Ovary (tissue), 9 donors: ENCODE results near the gene CACNB3. TPM values are rescaled to one million over a fixed set of nuclear protein-coding genes. Genes with fewer than 3 reads are reported as not detected.
A peak's percentile ranks its signal among the peaks of the same experiment; 100 is the strongest.

Experiments
- DNase-seq, 5 donors: peaks; one replicate each; pipeline ENCODE4 v3.0.0-alpha.2; 2019 to 2020
- H3K27ac ChIP-seq, 2 donors: fragments of 200-600 bp; one replicate each; pipeline versions ENCODE4 v1.5.1 to v1.8.0; 2019 to 2022
- H3K27me3 ChIP-seq: fragments of 200-600 bp; one replicate; pipeline ENCODE4 v1.8.0; 2022
- H3K36me3 ChIP-seq: fragments of 200-600 bp; sonication (generic); one replicate; pipeline ENCODE4 v1.5.1; 2019
- H3K4me1 ChIP-seq: one replicate; pipeline ENCODE4 v1.8.1; 2013; ENCODE audit warnings: mild to moderate bottlenecking, moderate library complexity; ENCODE audit not compliant: insufficient read depth
- H3K4me3 ChIP-seq: fragments of 200-600 bp; sonication (generic); one replicate; pipeline ENCODE4 v1.5.1; 2017
- H3K9me3 ChIP-seq, 2 donors: fragments of 200-600 bp in 1 of 2; sonication (generic) in 1 of 2; one replicate each; pipeline versions ENCODE4 v1.5.1 to v1.8.1; 2013 to 2019; ENCODE audit warnings: mild to moderate bottlenecking in 1 of 2, moderate library complexity in 1 of 2
- EP300 ChIP-seq: sonication (generic); formaldehyde crosslinking; IDR thresholded peaks from one replicate; pipeline ENCODE4 v1.6.1; 2017; ENCODE audit warnings: antibody characterized with exemption
- POLR2A ChIP-seq: fragments of 450-650 bp; IDR thresholded peaks from one replicate; pipeline ENCODE4 v1.6.1; 2017; ENCODE audit warnings: antibody characterized with exemption, mild to moderate bottlenecking, moderate library complexity
- WGBS, 3 donors: extraction: QIAGEN DNeasy Blood & Tissue Kit in 1 of 3; methylation state at CpG; one replicate each; pipeline versions ENCODE4 v1.1.5 to v1.1.7; 2013 to 2017; 5-methylcytosine and 5-hydroxymethylcytosine counted together
- intact Hi-C, 4 donors: fragments of 100-400 bp; cut with DNase I; formaldehyde crosslinking; loops; one replicate each; pipeline versions ENCODE4 v1.11.0 to v1.15.1; 2022 to 2023
- polyA plus RNA-seq, 2 donors: library from polyadenylated mRNA; stranded (reverse); fragments of 200-250 nt in 1 of 2; fragments of 350-450 nt in 1 of 2; fragmentation: Illumina TruSeq in 1 of 2; extraction: RNeasy Lipid Tissue Mini Kit (QIAGEN cat#74804) in 1 of 2; gene quantifications; one replicate each; pipeline ENCODE4 v1.2.3, GENCODE V29; 2013 to 2014
- total RNA-seq, 7 donors: library from RNA; depleted of rRNA in 2 of 7; stranded (reverse); fragments of >200 nt in 2 of 7; fragmentation: NEBNext Ultra II Directional in 3 of 7; extraction: Animal tissue kit (Norgen Biotek cat#: 25700) in 3 of 7; gene quantifications; one replicate each; pipeline versions ENCODE4 v1.1.0 to v1.2.4, GENCODE V29; 2016 to 2023
- TF ChIP-seq, protein P1 (sequence below), 3 donors: fragments of 450-650 bp in 2 of 3; fragments of 200-600 bp in 1 of 3; IDR thresholded peaks; one replicate each; pipeline versions ENCODE4 v1.5.1 to v1.8.0; 2016 to 2022; ENCODE audit warnings: antibody characterized with exemption in 3 of 3, mild to moderate bottlenecking in 1 of 3
- donor health status: DM: no; HTN: no; CAD: no; lungs with moderate emphysema.
- donor health status: DM: no; HTN: no; CAD: no.
- donor health status: Bipolar disorder and iron deficiency.
- donor health status: DM: yes; HTN: yes; CAD: no.
- donor health status: DM: no; HTN: no; CAD: no.
- donor health status: DM: yes; HTN: yes; CAD: no.

Gene CACNB3
- total and polyA plus RNA-seq, 9 donors, result 24.1 to 162 (median 75.2) TPM

DNA sequence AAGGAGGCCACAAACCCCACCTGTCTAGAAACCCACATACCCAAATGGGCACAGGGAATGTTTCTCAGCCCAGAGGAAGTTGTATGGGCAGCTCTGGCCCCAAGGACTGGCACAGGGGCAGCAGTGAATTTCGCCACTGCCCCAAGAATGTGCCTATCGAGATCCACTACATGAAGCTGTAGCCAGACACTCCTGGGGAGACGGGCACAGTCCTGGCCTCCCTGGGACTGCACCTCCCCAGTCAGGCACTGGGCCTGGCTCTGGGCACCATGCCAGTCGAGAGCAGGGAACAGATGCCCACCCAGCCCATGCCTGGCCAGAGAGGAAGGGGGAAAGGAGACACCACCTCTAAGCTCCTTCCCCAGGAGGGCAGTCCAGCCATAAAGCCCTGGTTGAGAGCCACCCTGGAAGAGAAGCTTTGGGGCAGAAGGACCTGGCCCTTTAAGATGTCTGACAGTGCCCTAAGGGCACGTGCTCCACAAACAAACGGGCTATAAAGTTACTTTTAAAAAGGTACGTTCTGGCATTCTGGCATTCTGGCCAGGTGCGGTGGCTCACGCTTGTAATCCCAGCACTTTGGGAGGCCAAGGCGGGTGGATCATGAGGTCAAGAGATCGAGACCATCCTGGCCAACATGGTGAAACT is 37.8 kb upstream of the CACNB3 start:
- peak overlapping the region; percentile 39 to 74 for H3K27ac ChIP-seq
- WGBS, 3 donors, result 77 to 82% (median 80%) methylated on average over 11 of the region's 11 CpGs
- TF ChIP-seq, protein P1, sequence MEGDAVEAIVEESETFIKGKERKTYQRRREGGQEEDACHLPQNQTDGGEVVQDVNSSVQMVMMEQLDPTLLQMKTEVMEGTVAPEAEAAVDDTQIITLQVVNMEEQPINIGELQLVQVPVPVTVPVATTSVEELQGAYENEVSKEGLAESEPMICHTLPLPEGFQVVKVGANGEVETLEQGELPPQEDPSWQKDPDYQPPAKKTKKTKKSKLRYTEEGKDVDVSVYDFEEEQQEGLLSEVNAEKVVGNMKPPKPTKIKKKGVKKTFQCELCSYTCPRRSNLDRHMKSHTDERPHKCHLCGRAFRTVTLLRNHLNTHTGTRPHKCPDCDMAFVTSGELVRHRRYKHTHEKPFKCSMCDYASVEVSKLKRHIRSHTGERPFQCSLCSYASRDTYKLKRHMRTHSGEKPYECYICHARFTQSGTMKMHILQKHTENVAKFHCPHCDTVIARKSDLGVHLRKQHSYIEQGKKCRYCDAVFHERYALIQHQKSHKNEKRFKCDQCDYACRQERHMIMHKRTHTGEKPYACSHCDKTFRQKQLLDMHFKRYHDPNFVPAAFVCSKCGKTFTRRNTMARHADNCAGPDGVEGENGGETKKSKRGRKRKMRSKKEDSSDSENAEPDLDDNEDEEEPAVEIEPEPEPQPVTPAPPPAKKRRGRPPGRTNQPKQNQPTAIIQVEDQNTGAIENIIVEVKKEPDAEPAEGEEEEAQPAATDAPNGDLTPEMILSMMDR (IDR thresholded peaks at IDR 0.05), result no peak
- TF ChIP-seq POLR2A (no peak), EP300 (no peak)
- peaks cover 22% of the 10 kb centered on the region for H3K4me1 ChIP-seq
- intact Hi-C loops, result no loop called here
- no peaks in the 10 kb centered on the region for H3K27me3 ChIP-seq
- H3K4me3 ChIP-seq, result no peak overlapping the region
- DNase-seq, result peak in 1 of 5 donors; percentile 51
- no peaks in the 10 kb centered on the region for H3K9me3 ChIP-seq
- H3K36me3 ChIP-seq, result no peaks in the 10 kb centered on the region

DNA sequence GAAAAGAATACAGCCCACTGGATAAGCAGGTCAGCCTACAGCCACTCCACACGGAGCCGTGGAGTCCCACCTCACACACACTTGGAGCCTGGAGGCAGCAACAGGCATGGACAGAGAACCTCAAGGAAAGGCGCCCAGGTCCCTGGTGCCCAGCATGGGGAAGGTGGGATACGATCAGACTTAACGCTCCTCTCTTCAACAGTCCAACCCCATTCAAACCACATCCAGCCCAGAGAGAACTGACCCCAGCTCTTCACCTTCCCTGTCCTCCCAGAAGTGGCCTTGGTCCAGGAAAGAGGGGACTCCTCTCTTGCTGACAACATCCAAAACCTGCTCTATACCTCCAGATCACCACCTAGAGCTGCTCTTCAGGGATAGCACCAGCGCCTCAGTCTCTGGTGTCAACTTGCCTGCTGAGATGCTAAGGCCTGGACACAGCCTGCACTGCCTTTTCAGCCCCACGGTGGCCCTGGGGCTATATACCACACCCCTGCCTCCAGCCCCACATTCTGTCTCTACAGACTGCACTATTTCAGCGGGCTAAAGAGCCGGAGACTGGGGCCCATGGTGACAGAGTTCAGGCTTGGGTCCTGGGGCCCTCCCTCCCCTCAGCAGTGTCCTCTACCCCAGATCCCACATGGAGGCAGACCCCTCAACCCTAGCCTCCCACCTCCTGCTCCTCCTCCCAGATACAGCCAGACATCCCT is 36.4 kb upstream of the CACNB3 start:
- 85 to 94% (median 89%) methylated on average over 9 of the region's 9 CpGs for WGBS, 3 donors

DNA sequence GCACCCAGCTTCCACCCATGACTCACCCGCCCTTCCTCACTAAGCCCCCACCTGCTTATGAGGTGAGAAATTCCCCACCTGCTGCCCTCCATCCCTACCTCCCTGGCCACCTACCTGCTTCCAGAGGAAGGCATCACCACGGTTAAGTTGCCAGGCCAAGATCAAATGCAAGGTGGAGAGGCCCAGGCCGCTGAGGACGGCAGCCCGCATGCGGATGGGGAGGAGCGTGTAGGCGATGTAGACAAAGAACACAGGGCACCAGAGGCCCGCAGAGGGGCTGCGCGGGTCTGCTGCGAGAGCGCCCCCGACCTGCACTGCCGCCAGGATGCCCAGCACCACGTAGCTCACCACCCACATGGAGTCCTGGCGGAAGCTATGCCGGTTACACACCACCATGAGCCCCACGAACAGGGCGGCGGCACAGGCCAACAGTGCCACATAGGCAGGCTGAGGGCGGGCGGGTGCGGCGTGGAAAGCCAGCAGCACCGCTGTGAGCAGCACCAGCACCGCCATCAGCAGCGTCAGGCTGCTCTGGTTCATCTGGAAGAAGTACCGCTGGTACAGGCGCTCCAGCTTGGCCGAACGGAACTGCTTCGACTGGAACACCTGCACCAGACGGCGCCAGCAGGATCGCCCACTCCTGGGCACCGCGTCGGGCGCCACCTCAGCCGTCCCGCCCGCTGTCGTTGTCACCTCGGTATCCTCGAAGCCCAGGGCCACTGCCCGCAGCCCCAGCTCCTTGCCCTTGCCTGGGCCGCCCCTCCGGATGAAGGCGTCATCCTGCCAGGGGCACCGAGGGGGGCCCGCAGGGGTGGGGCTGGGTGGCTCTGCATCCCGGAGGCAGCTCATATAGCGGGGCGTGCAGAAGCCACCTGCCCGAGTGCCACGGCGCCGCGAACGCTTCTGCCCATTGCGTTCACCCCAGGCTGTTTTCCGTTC is 35.6 kb upstream of the CACNB3 start:
- DNase-seq, result no peak
- intact Hi-C loops, result no loop called here
- TF ChIP-seq, protein P1 (IDR thresholded peaks at IDR 0.05), result no peak
- TF ChIP-seq POLR2A (no peak), EP300 (no peak)
- 87 to 88% (median 87%) methylated on average over 57 to 63 of the region's 63 CpGs for WGBS, 3 donors
- no peak overlapping the region for H3K27ac ChIP-seq
- no peaks in the 10 kb centered on the region for H3K36me3 ChIP-seq
- H3K4me1 ChIP-seq, result peaks cover 32% of the 10 kb centered on the region
- H3K9me3 ChIP-seq, result no peaks in the 10 kb centered on the region
- no peaks in the 10 kb centered on the region for H3K27me3 ChIP-seq
- no peak overlapping the region for H3K4me3 ChIP-seq

More for the DNA sequence above, 36.4 kb upstream of the CACNB3 start:
- no peak overlapping the region for H3K4me3 ChIP-seq
- no peak for DNase-seq
- H3K9me3 ChIP-seq, result no peaks in the 10 kb centered on the region
- H3K4me1 ChIP-seq, result peaks cover 24% of the 10 kb centered on the region
- TF ChIP-seq POLR2A (no peak), EP300 (no peak)
- TF ChIP-seq, protein P1 (IDR thresholded peaks at IDR 0.05), result no peak
- no peak overlapping the region for H3K27ac ChIP-seq
- intact Hi-C loops, result no loop called here
- no peaks in the 10 kb centered on the region for H3K36me3 ChIP-seq
- no peaks in the 10 kb centered on the region for H3K27me3 ChIP-seq

DNA sequence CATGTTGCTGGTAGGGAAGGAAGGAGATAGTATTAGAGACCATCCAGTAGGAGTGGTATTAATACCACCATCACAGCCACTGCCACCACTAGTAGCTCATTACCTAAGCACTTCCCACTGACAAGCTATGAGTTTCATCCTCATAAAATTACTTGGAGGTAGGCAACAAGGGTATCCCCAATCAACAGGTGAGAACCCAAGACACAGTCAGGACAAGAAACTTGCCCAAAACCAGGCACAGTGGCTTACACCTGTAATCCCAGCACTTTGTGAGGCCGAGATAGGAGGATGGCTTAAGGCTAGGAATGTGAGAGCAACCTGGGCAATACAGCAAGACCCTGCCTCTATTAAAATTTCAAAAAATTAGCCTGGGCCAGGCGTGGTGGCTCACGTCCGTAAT is 34.9 kb upstream of the CACNB3 start:
- intact Hi-C loops, result no loop called here
- no peaks in the 10 kb centered on the region for H3K27me3 ChIP-seq
- no peaks in the 10 kb centered on the region for H3K36me3 ChIP-seq
- no peak for DNase-seq
- H3K4me3 ChIP-seq, result no peak overlapping the region
- 90 to 93% (median 91%) methylated on average over 4 of the region's 4 CpGs for WGBS, 3 donors
- TF ChIP-seq EP300, result no peak
- TF ChIP-seq POLR2A, result no peak
- TF ChIP-seq, protein P1 (IDR thresholded peaks at IDR 0.05), result no peak
- H3K9me3 ChIP-seq, result no peaks in the 10 kb centered on the region
- no peak overlapping the region for H3K27ac ChIP-seq
- peaks cover 33% of the 10 kb centered on the region for H3K4me1 ChIP-seq
